ENCODE results near the gene CLEC4G.
A peak's percentile ranks its signal among the peaks of the same experiment; 100 is the strongest.

Gene CLEC4G

DNA sequence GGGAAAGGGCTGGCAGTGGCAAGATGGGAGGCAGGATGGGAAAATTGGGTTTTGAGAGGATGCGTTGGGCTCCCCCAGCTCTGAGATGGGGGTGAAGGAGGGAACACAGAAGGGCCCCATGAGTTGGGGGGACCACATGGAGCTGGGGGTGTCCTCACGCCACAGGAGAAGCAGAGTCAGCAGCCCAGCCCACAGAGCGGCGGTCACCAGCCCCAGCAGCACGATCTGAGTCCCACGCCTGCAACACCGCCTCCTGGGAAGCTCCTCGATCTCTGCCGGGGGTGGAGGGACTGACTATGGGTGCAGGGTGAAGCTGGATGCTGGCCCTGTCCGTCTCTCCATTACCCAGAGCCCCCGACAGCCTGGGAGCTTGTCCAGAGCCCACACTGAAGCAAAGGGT, 33.3 kb downstream of the CLEC4G start:
- no peak for DNase-seq (ENCODE audit: low read depth)
- no peak for TF ChIP-seq CTCF (IDR thresholded peaks at IDR 0.05; ENCODE audit: insufficient read depth, low read depth, low read length, missing control alignments)
- H3K4me3 ChIP-seq (ENCODE audit: low read depth, low read length): peak overlapping the region; percentile 94

DNA sequence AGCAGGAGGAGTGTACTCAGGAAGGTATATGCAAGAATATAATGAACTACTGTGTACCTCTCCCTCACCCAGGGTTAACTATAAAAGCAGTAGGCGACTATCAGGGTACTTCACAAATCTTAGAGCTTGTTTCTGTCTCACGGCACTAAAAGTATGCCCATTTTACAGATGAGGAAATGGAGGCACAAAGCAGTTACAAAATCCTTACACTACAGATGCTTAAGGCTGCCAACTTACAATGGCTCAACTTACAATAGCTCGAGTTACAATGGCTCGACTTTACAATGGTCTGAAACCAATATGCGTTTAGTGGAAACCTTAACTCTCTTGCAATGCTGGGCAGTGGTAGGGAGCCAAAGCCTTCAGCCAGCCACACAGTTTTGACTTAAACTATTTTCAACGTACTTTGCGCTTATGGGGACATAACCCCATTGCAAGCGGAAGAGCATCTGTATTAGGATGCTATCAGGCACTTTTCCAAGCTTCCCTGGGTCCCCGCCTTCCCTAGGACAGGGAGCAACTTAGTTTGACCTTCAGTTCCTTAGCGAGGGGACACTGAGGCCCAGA, 34.1 kb downstream of the CLEC4G start:
- no peak for DNase-seq (ENCODE audit: low read depth)
- peak overlapping the region; percentile 94 for H3K4me3 ChIP-seq (ENCODE audit: low read depth, low read length)
- TF ChIP-seq CTCF (IDR thresholded peaks at IDR 0.05; ENCODE audit: insufficient read depth, low read depth, low read length, missing control alignments): no peak

DNA sequence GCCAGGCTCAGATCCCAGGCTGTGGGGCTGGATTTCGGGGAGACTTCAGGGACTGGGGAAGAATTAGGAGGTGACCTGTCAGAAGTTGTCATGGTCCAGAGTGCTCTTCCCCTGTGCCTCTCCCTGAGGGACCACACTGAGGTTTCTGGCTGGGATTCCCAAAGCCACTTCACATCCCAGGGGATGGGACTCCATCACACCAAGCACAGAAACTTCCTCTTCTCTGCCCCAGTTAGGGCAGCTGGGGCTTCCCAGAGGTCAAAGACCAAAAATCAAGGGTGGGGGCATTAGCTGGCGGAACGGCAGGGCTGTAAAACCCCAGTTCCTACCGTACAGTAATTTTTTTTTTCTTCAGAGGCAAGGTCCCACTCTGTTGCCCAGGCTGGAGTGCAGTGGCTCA, 37.4 kb downstream of the CLEC4G start:
- peak; percentile 50 for DNase-seq (ENCODE audit: low read depth)
- TF ChIP-seq CTCF (IDR thresholded peaks at IDR 0.05; ENCODE audit: insufficient read depth, low read depth, low read length, missing control alignments): no peak
- 0 out of 2 replicates have a peak overlapping the region, but pooled peaks have one; percentile 1 for H3K4me3 ChIP-seq (ENCODE audit: low read depth, low read length)

DNA sequence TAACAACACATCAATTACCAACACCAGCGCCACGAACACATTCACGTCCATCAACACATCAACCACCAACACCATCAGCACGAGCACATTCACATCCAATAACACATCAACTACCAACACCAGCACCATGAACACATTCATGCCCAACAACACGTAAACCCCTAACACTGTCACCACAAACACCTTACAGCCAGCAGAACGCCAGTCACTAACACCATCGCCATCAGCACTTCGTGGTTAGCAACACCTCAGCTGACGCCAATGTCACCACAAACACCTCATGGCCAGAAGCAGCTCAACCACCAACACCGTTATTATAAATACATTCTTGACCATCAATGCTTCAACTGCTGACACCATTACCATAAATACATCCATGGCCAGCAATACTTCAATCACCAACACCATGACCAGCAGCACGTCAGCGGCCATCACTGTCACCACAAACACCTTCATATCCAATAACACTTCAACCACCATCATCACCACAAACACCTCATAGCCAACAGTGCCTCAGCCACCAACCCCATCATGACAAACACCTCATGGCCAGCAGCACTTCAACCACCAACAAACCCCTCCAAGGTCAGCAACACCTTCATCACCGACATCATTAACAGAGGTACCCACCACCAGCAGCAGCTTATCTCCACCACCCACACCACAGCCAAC, 39.4 kb downstream of the CLEC4G start:
- DNase-seq (ENCODE audit: low read depth): no peak
- TF ChIP-seq CTCF (IDR thresholded peaks at IDR 0.05; ENCODE audit: insufficient read depth, low read depth, low read length, missing control alignments): no peak
- H3K4me3 ChIP-seq (ENCODE audit: low read depth, low read length): no peak overlapping the region

- no peak for TF ChIP-seq CTCF (IDR thresholded peaks at IDR 0.05; ENCODE audit: insufficient read depth, low read depth, low read length, missing control alignments)
- no peak for DNase-seq (ENCODE audit: low read depth)
- no peak overlapping the region for H3K4me3 ChIP-seq (ENCODE audit: low read depth, low read length)
Observed at GRCh38 chr19:7691497-7691896, 40.4 kb downstream of the CLEC4G start.

DNA sequence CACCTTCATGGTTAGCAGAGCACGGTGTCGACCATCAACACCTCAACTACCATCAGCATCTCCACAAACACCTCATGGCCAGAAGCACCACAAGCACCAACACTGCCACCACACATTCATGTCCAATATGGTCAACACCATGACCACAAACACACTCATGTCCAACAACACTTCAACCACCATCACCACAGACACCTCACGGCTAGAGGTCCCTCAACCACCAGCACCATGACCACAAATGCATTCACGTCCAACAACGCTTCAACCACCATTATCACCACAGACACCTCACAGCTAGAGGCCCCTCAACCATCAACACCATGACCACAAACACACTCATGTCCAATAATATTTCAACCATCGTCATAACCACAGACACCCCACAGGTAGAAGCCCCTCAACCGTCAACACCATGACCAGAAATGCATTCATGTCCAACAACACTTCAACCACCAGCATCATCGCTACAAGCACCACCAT, 41.1 kb downstream of the CLEC4G start:
- peak; percentile 69 for DNase-seq (ENCODE audit: low read depth)
- no peak for TF ChIP-seq CTCF (IDR thresholded peaks at IDR 0.05; ENCODE audit: insufficient read depth, low read depth, low read length, missing control alignments)
- H3K4me3 ChIP-seq (ENCODE audit: low read depth, low read length): no peak overlapping the region
